M059J (cell line): Measurements from ENCODE around the gene FXYD6. TPM values are rescaled to one million over a fixed set of nuclear protein-coding genes. Genes with fewer than 3 reads are reported as not detected.

Source experiments
- DNase-seq: peaks from one replicate; pipeline ENCODE4 v3.0.0-alpha.2; 2012; ENCODE audit warnings: low read depth
- total RNA-seq: library from RNA; depleted of rRNA; stranded (reverse); fragments of >200 nt; shearing (Covaris generic); gene quantifications from 2 replicates; pipeline ENCODE4 v1.2.3, GENCODE V29; 2014; rRNA removed

Gene FXYD6
- total RNA-seq, 1 experiment from 2014 or later = 0.86 TPM

GRCh38 chr11:117794135-117794534 lies 82.3 kb downstream of the FXYD6 start:
- DNase-seq = no peak

GRCh38 chr11:117793583-117793982 lies 82.9 kb downstream of the FXYD6 start:
- no peak for DNase-seq

DNA sequence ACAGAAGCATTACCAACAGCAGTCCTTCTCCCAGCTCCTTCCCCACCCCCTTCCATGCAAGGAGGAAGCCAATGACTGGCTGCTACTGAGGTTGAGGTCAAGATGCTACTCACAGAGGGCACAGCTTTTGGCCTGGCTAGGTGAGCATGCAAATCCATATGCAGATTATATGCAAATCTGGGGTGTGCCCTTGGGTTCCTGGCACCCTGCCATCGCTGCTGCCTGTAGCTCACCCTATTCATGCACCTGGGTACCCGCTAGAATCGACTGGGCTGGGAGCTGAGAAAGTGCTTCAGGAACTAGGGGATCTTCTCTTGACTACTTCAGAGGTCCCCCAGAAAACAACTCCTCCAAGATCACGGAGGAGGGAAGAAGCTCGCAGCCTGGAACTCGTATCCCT lies 83.5 kb downstream of the FXYD6 start:
- no peak for DNase-seq

GRCh38 chr11:117792241-117792640 lies 84.2 kb downstream of the FXYD6 start:
- DNase-seq = no peak

- DNase-seq = no peak
Observed at GRCh38 chr11:117790279-117790678, 86.2 kb downstream of the FXYD6 start.

DNA sequence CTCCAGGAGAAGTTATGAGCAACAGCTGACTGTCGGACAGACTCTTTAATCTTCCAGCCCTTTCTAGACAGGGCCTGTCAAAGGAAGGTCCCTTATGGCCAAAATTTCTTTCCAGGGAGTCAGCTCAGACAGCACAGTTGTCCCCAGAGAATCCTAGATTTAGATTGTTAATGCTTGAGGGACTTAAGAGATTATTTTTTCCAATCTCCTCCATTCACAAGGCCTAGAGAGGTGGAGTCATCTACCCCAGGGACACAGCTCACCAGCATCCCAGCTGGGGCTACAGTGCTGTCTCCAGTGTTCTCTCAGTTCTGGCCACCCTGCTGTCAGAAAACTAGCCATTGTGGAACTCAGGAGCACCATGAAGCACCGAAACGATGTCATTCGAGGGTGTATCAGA lies 87.2 kb downstream of the FXYD6 start:
- no peak for DNase-seq

Other genes starting within 250 kb of the FXYD6 start
- gene DSCAML1, start 79.4 kb downstream of the FXYD6 start, total RNA-seq = not detected in 2 replicates
- gene FXYD2, start 51.9 kb downstream of the FXYD6 start, total RNA-seq = not detected in 2 replicates
- not detected in 2 replicates for gene TMPRSS13, start 52.7 kb upstream of the FXYD6 start, total RNA-seq
- 0.07 TPM in 1 of 2 replicates, not detected in the other for gene IL10RA, start 109.7 kb upstream of the FXYD6 start, total RNA-seq
- not detected in 2 replicates for gene TMPRSS4, start 200.4 kb upstream of the FXYD6 start, total RNA-seq
- gene SMIM35, start 210.3 kb upstream of the FXYD6 start, total RNA-seq = not detected in 2 replicates